ENCODE measurements around the gene MAPK7. TPM values are rescaled to one million over a fixed set of nuclear protein-coding genes. Genes with fewer than 3 reads are reported as not detected.

The MAPK7 gene
- total and polyA plus RNA-seq, 10 of the 15 experiments (the other 5 are each of a cell fraction or from before 2014, with no cell fraction given), result 0.37 to 13.5 (median 5.6) TPM

DNA sequence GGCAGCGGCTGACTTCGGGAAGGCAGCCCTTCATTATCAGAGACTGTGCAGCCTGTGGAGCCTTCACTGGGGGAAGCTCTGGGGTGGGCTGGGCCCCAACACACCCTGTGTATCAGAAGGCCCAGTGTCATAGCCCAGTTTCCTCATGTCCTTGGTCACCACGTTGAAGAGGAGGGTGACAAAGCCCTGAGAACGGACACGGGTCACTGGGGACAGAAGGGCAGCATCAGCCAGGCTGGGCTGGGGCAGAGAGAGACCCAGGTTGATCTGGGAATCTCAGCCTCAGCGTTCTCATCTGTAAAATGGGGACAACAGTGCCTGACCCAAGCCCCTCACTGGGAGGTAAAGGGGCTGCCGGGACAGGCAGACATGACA lies 35.1 kb upstream of the MAPK7 start:
- Histone ChIP-seq H3K9ac (ENCODE audit: control insufficient read depth, insufficient read depth, low read length) (no peak overlapping the region), H3K9me3 (replicated peaks; ENCODE audit: control insufficient read depth, insufficient read depth, low read length) (no peaks in the 10 kb centered on the region), H3K27ac (ENCODE audit: control insufficient read depth, insufficient read depth) (no peak overlapping the region), H3K4me1 (ENCODE audit: control insufficient read depth, insufficient read depth, low read length) (no peaks in the 10 kb centered on the region), H4K20me1 (ENCODE audit: control insufficient read depth, insufficient read depth) (no peaks in the 10 kb centered on the region), H3K4me2 (ENCODE audit: control insufficient read depth, insufficient read depth) (no peak overlapping the region), H2AFZ (ENCODE audit: control insufficient read depth, low read depth, low read length) (no peak overlapping the region), H3K4me3 (no peak overlapping the region), H3K27me3 (replicated peaks in 1 of 2; ENCODE audit: control insufficient read depth in 2 of 2, insufficient read depth in 2 of 2, low read length in 1 of 2) (no peaks in the 10 kb centered on the region; a peak in 1 of 4 replicates), H3K36me3 (ENCODE audit: control insufficient read depth in 2 of 2, insufficient read depth in 2 of 2, low read length in 1 of 2) (no peaks in the 10 kb centered on the region), H3K79me2 (ENCODE audit: control insufficient read depth, insufficient read depth, low read length) (no peaks in the 10 kb centered on the region)
- FAIRE-seq (no peak), ATAC-seq (no peak), DNase-seq (ENCODE audit: low read depth, low spot score) (no peak)
- TF ChIP-seq EZH2 (IDR thresholded peaks at IDR 0.05; ENCODE audit: borderline replicate concordance, control insufficient read depth, low read depth, low read length) (no peak), CEBPZ (IDR thresholded peaks at IDR 0.05; ENCODE audit: low read depth, low read length) (no peak), MEF2B (IDR thresholded peaks at IDR 0.05; ENCODE audit: partially characterized antibody, poor library complexity, severe bottlenecking) (no peak), USF2 (IDR thresholded peaks at IDR 0.05; ENCODE audit: borderline replicate concordance, low read depth, low read length) (no peak), RB1 (IDR thresholded peaks at IDR 0.05; ENCODE audit: borderline replicate concordance) (no peak), CBX5 (IDR thresholded peaks at IDR 0.05; ENCODE audit: low read depth) (no peak), IKZF2 (IDR thresholded peaks at IDR 0.05) (no peak), EP300 (IDR thresholded peaks at IDR 0.05; ENCODE audit: borderline replicate concordance in 1 of 2, control insufficient read depth in 1 of 2, low read depth in 2 of 2, low read length in 2 of 2) (no peak)
- 65% methylated on average over 7 of the region's 7 CpGs for WGBS (ENCODE audit: insufficient coverage, insufficient replicate concordance, low lambda C conversion rate, missing lambda C conversion rate)
- ChIA-PET CTCF (no interaction called here), POLR2A (interaction anchor here (0.6 kb wide), 1 partner anchor 9 kb away, joined by 7 read pairs; no protein-coding TSS in a partner anchor), RAD21 (ENCODE audit: unreplicated experiment) (no interaction called here), SMC1A (ENCODE audit: uncharacterized antibody, unreplicated experiment) (no interaction called here)
- in situ Hi-C loops (cut with MboI), result no loop called here
- no TSS peak for BruUV-seq (replicated peaks)
- intact Hi-C loops (cut with micrococcal nuclease; ENCODE audit: unreplicated experiment), result no loop called here
